PFSK-1 (cell line): Measurements from ENCODE around the gene FBXL16.

Experiments
- POLR2AphosphoS5 ChIP-seq: IDR thresholded peaks from 2 replicates; pipeline ENCODE4 v1.6.1; 2012; ENCODE audit warnings: low read depth, mild to moderate bottlenecking, control low read depth, low read length, moderate library complexity
- TAF1 ChIP-seq: IDR thresholded peaks from 2 replicates; pipeline ENCODE4 v1.6.1; 2012; ENCODE audit warnings: low read length, control low read depth, borderline replicate concordance; ENCODE audit not compliant: insufficient read depth

DNA sequence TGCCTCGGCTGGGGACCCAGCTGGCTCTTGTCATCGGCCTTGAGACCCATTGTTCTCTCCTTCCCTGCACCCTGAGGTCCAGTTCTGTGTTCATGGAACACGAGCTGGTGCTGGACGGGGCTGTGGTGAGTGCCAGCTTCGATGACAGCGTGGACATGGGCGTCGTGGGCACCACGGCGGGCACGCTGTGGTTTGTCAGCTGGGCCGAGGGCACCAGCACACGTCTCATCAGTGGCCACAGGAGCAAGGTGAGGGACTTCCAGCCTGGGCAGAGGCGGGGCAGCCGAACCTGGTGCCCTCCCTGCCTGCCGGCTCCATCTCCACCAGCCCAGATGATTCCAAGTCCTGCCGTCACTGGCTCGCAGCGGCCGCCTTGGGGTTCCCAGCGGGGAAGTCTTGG lies 43.0 kb downstream of the FBXL16 start:
- TF ChIP-seq POLR2AphosphoS5 (no peak), TAF1 (no peak)
